ENCODE measurements around the gene CDC42EP5.

DNA sequence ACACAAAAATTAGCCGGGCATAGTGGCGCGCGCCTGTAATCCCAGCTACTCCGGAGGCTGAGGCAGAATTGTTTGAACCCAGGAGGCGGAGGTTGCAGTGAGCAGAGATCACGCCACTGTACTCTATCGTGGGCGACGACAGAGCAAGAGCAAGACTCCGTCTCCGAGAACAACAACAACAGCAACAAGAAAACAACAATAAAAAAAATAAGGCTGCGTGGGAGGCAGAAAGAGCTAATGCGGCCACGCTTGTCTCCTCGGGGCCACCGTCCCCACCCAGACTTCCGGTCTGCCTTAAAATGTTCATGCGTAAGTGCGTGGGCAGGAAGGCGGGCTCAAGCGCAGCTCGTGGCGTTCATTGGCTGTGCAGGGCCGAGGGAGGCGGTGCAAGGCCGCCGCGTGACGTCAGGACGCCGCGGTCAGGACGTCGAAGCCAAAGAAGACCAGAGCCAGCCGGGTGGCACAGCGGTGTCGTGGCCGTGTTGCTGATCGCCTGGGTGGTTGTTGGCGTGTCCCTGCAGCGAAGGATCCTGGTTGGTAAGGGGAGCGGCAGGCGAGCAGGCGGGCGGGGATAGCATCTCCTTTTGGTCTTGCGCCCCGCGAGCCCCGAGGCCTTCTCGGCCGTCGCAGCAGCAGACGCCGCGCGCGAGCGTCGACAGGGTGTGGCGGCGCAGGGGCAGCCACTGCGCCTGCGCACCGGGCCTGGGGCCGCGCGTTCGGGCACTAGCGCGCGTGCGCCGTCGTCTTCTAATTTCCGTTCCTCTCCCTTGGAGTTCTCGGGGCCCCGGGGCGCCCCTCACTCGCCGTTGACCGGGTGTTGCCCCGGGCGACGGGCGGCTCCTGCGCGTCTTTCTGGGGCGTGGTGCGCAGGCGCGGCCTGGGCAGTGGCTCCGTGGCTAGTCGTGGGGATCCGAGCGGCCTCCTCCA, 24.1 kb downstream of the CDC42EP5 start, which contains the start of gene LENG8:
- no peak for TF ChIP-seq CTCF (conservative IDR thresholded peaks at IDR 0.05)
- peak; percentile 92 for TF ChIP-seq ZFX (IDR thresholded peaks at IDR 0.05)
